Panc1 (cell line): ENCODE data around the gene FHIT. TPM values are rescaled to one million over a fixed set of nuclear protein-coding genes. Genes with fewer than 3 reads are reported as not detected.

Experiments
- ATAC-seq: fragments of 200-7000 bp; cut with Tn5 transposase; 2 replicates; pipeline ENCODE4 v1.9.1; 2020; ENCODE audit warnings: mild to moderate bottlenecking, moderate library complexity
- BruUV-seq: library from RNA; stranded (reverse); fragments of 400-500 nt; replicated peaks from 2 replicates; lab custom pipeline; 2021; lab: Mats Ljungman, UMichigan
- CTCF ChIA-PET: fragments of 300-600 bp; sonication (Branson Sonifier 250); formaldehyde crosslinking; loops from one replicate; lab custom pipeline; 2022; ENCODE audit warnings: antibody characterized with exemption; lab: Charles Lee
- POLR2A ChIA-PET: fragments of 300-600 bp; sonication (Branson Sonifier 250); formaldehyde crosslinking; loops from one replicate; lab custom pipeline; 2022; ENCODE audit warnings: antibody characterized with exemption; lab: Charles Lee
- DNase-seq: peaks from one replicate; pipeline ENCODE4 v3.0.0-alpha.2; 2010; ENCODE audit warnings: low read depth, low spot score
- H3K27ac ChIP-seq: 2 replicates; pipeline ENCODE4 v1.5.1; 2011; ENCODE audit warnings: mild to moderate bottlenecking, low read length, inconsistent platforms
- H3K27me3 ChIP-seq: fragments of 200-500 bp; sonication (Bioruptor generic); 2 replicates; pipeline ENCODE4 v1.6.0; 2014; ENCODE audit warnings: low read length, inconsistent platforms; ENCODE audit not compliant: control insufficient read depth, insufficient read depth
- H3K36me3 ChIP-seq: fragments of 200-500 bp; sonication (Bioruptor generic); 2 replicates; pipeline ENCODE4 v1.5.1; 2014; ENCODE audit warnings: inconsistent platforms, mild to moderate bottlenecking, low read length, moderate library complexity; ENCODE audit not compliant: control insufficient read depth, insufficient read depth
- H3K4me1 ChIP-seq: 2 replicates; pipeline ENCODE4 v1.5.1; 2011; ENCODE audit warnings: inconsistent platforms, mild to moderate bottlenecking, low read length, moderate library complexity; ENCODE audit not compliant: control insufficient read depth, insufficient read depth
- H3K4me3 ChIP-seq, 2 experiments: 2 replicates each; pipeline ENCODE4 v1.5.1; 2011 to 2012; ENCODE audit warnings: low read depth in 2 of 2, low read length in 2 of 2, mild to moderate bottlenecking in 2 of 2, inconsistent platforms in 1 of 2, moderate library complexity in 1 of 2
- H3K9me3 ChIP-seq: fragments of 200-500 bp; sonication (Bioruptor generic); 2 replicates; pipeline ENCODE4 v1.5.1; 2014; ENCODE audit warnings: low read depth, mild to moderate bottlenecking, inconsistent platforms, low read length, moderate library complexity; ENCODE audit not compliant: control insufficient read depth, insufficient read depth
- CTCF ChIP-seq: fragments of 450-650 bp; IDR thresholded peaks from 2 replicates; pipeline ENCODE4 v1.5.1; 2017; ENCODE audit warnings: mild to moderate bottlenecking
- POLR2AphosphoS5 ChIP-seq: IDR thresholded peaks from 2 replicates; pipeline ENCODE4 v1.6.1; 2012; ENCODE audit warnings: mild to moderate bottlenecking, low read depth, low read length, moderate library complexity
- REST ChIP-seq, 2 experiments: IDR thresholded peaks; 2 replicates each; pipeline ENCODE4 v1.6.1; 2011 to 2012; ENCODE audit warnings: low read depth in 2 of 2, control low read depth in 1 of 2, low read length in 1 of 2, mild to moderate bottlenecking in 1 of 2, moderate library complexity in 1 of 2; ENCODE audit not compliant: insufficient read depth in 1 of 2
- SIN3A ChIP-seq: IDR thresholded peaks from 2 replicates; pipeline ENCODE4 v1.6.1; 2012; ENCODE audit warnings: low read depth, mild to moderate bottlenecking, low read length, moderate library complexity, borderline replicate concordance; ENCODE audit not compliant: insufficient read depth
- TCF7L2 ChIP-seq: IDR thresholded peaks from 2 replicates; pipeline ENCODE4 v1.6.1; 2011; ENCODE audit warnings: mild to moderate bottlenecking, low read depth, low read length, inconsistent platforms
- in situ Hi-C: cut with HindIII; loops from 2 replicates; pipeline ENCODE4 v1.10.0; 2016; ENCODE audit warnings: low sequenced_read_pairs, low pct_unique_long_range_greater_than_20kb
- intact Hi-C: fragments of 100-400 bp; cut with micrococcal nuclease; formaldehyde crosslinking; loops from one replicate; pipeline ENCODE4 v1.10.0; 2022; ENCODE audit not compliant: unreplicated experiment
- total RNA-seq: library from RNA; stranded (reverse); gene quantifications from one replicate; pipeline ENCODE4 v1.2.1, GENCODE V29; 2021; ENCODE audit not compliant: unreplicated experiment

The FHIT gene
- total RNA-seq, 1 experiment from 2014 or later: 2.2 TPM

GRCh38 chr3:60309539-60310268 lies 941.5 kb downstream of the FHIT start:
- intact Hi-C loops (no loop called here), in situ Hi-C loops (no loop called here)
- DNase-seq (no peak), ATAC-seq (no peak)
- Histone ChIP-seq H3K4me3 (no peak overlapping the region), H3K9me3 (no peaks in the 10 kb centered on the region), H3K4me1 (no peaks in the 10 kb centered on the region), H3K27ac (no peak overlapping the region), H3K27me3 (no peaks in the 10 kb centered on the region), H3K36me3 (no peaks in the 10 kb centered on the region)
- ChIA-PET CTCF (no interaction called here), POLR2A (no interaction called here)
- TF ChIP-seq SIN3A (no peak), POLR2AphosphoS5 (no peak)
- BruUV-seq: no TSS peak

GRCh38 chr3:60308808-60309207 lies 942.4 kb downstream of the FHIT start:
- Histone ChIP-seq H3K4me1 (no peaks in the 10 kb centered on the region), H3K27me3 (no peaks in the 10 kb centered on the region), H3K9me3 (no peaks in the 10 kb centered on the region), H3K4me3 (no peak overlapping the region), H3K27ac (no peak overlapping the region), H3K36me3 (no peaks in the 10 kb centered on the region)
- POLR2A ChIA-PET: no interaction called here
- no TSS peak for BruUV-seq
- DNase-seq (no peak), ATAC-seq (no peak)
- CTCF ChIA-PET: no interaction called here
- intact Hi-C loops (no loop called here), in situ Hi-C loops (no loop called here)
- TF ChIP-seq CTCF (no peak), POLR2AphosphoS5 (no peak), REST (IDR thresholded peaks at IDR 0.05; ENCODE audit: insufficient read depth in 1 of 2, low read depth in 2 of 2, low read length in 1 of 2) (no peak), SIN3A (no peak), TCF7L2 (no peak)

- Histone ChIP-seq H3K9me3 (no peaks in the 10 kb centered on the region), H3K27ac (no peak overlapping the region), H3K27me3 (no peaks in the 10 kb centered on the region), H3K4me3 (no peak overlapping the region), H3K36me3 (no peaks in the 10 kb centered on the region), H3K4me1 (no peaks in the 10 kb centered on the region)
- no peak for ATAC-seq
- ChIA-PET POLR2A (no interaction called here), CTCF (no interaction called here)
- no TSS peak for BruUV-seq
- intact Hi-C loops: no loop called here
- no peak for TF ChIP-seq REST (IDR thresholded peaks at IDR 0.05; ENCODE audit: insufficient read depth in 1 of 2, low read depth in 2 of 2, low read length in 1 of 2)
- no peak for TF ChIP-seq CTCF
- TF ChIP-seq SIN3A: no peak
- TF ChIP-seq POLR2AphosphoS5: no peak
- no peak for TF ChIP-seq TCF7L2
- no peak for DNase-seq
- in situ Hi-C loops: no loop called here
Observed at GRCh38 chr3:60307562-60308199, 943.6 kb downstream of the FHIT start.
